Ectodermal cell (in vitro differentiated cells): Measurements from ENCODE around the gene ZNF281.
"Not testable (repeated sequence)": the region's sequence is repeated elsewhere in the genome, so short reads cannot be mapped to it uniquely, and the experiment has no call there.

Experiments used
- H3K27ac ChIP-seq: 2 replicates; pipeline ENCODE4 v1.7.0; 2013; ENCODE audit warnings: mild to moderate bottlenecking, low read depth, low read length; ENCODE audit not compliant: insufficient read depth, poor library complexity, severe bottlenecking
- H3K27me3 ChIP-seq: 2 replicates; pipeline ENCODE4 v1.7.0; 2013; ENCODE audit warnings: mild to moderate bottlenecking, low read length; ENCODE audit not compliant: insufficient read depth, control insufficient read depth, poor library complexity, severe bottlenecking
- H3K36me3 ChIP-seq: one replicate; pipeline ENCODE4 v1.7.0; 2013; ENCODE audit warnings: low read length; ENCODE audit not compliant: control insufficient read depth, insufficient read depth
- H3K4me1 ChIP-seq: one replicate; pipeline ENCODE4 v1.7.0; 2013; ENCODE audit warnings: low read length; ENCODE audit not compliant: control insufficient read depth, insufficient read depth
- H3K4me3 ChIP-seq: 2 replicates; pipeline ENCODE4 v1.7.0; 2013; ENCODE audit warnings: low read depth, low read length, control low read depth; ENCODE audit not compliant: insufficient read depth
- H3K9me3 ChIP-seq: 2 replicates; pipeline ENCODE4 v1.7.0; 2013; ENCODE audit warnings: mild to moderate bottlenecking, low read length, moderate library complexity; ENCODE audit not compliant: control insufficient read depth
- WGBS, 2 experiments: methylation state at CpG; one replicate each; pipeline ENCODE4 v1.1.7; 2013; ENCODE audit warnings: missing lambda C conversion rate in 2 of 2; 5-methylcytosine and 5-hydroxymethylcytosine counted together

Gene ZNF281

GRCh38 chr1:200443860-200444259 lies 34.0 kb upstream of the ZNF281 start:
- Histone ChIP-seq H3K27me3 (no peaks in the 10 kb centered on the region), H3K4me1 (no peaks in the 10 kb centered on the region), H3K27ac (no peak overlapping the region), H3K9me3 (no peaks in the 10 kb centered on the region), H3K36me3 (no peaks in the 10 kb centered on the region), H3K4me3 (no peak overlapping the region)
- WGBS, 2 experiments, result 92 to 100% methylated on average over 1 to 2 of the region's 2 CpGs

GRCh38 chr1:200442537-200443156 lies 32.8 kb upstream of the ZNF281 start:
- WGBS, 2 experiments, result 95 to 98% methylated on average over 3 of the region's 3 CpGs
- Histone ChIP-seq H3K9me3 (no peaks in the 10 kb centered on the region), H3K27ac (no peak overlapping the region), H3K4me3 (no peak overlapping the region), H3K36me3 (no peaks in the 10 kb centered on the region), H3K27me3 (no peaks in the 10 kb centered on the region), H3K4me1 (no peaks in the 10 kb centered on the region)

- no peaks in the 10 kb centered on the region for H3K36me3 ChIP-seq
- H3K4me1 ChIP-seq, result no peaks in the 10 kb centered on the region
- no peak overlapping the region for H3K4me3 ChIP-seq
- H3K27ac ChIP-seq, result no peak overlapping the region
- no peaks in the 10 kb centered on the region for H3K27me3 ChIP-seq
- 93 to 97% methylated on average over 2 of the region's 2 CpGs for WGBS, 2 experiments
- H3K9me3 ChIP-seq, result no peaks in the 10 kb centered on the region
These were observed 32.2 kb upstream of the ZNF281 start for GRCh38 chr1:200442023-200442422.

- 92 to 98% methylated on average over 1 of the region's 1 CpG for WGBS, 2 experiments
- H3K27ac ChIP-seq, result no peak overlapping the region
- no peaks in the 10 kb centered on the region for H3K9me3 ChIP-seq
- no peaks in the 10 kb centered on the region for H3K27me3 ChIP-seq
- no peak overlapping the region for H3K4me3 ChIP-seq
- no peaks in the 10 kb centered on the region for H3K4me1 ChIP-seq
- no peaks in the 10 kb centered on the region for H3K36me3 ChIP-seq
These were observed 29.1 kb upstream of the ZNF281 start for GRCh38 chr1:200438911-200439310.

GRCh38 chr1:200438413-200438812 lies 28.6 kb upstream of the ZNF281 start:
- H3K4me3 ChIP-seq, H3K27ac ChIP-seq, H3K36me3 ChIP-seq, H3K4me1 ChIP-seq, H3K9me3 ChIP-seq, H3K27me3 ChIP-seq: not testable (repeated sequence)
- 93 to 96% methylated on average over 7 of the region's 7 CpGs for WGBS, 2 experiments

GRCh38 chr1:200437556-200438203 lies 27.8 kb upstream of the ZNF281 start:
- Histone ChIP-seq H3K9me3 (no peaks in the 10 kb centered on the region), H3K4me3 (no peak overlapping the region), H3K27ac (no peak overlapping the region), H3K36me3 (no peaks in the 10 kb centered on the region), H3K27me3 (no peaks in the 10 kb centered on the region), H3K4me1 (no peaks in the 10 kb centered on the region)
- whole genome bisulfite sequencing, 2 experiments, result 93 to 96% methylated on average over 5 of the region's 5 CpGs

GRCh38 chr1:200437088-200437487 lies 27.3 kb upstream of the ZNF281 start:
- no peaks in the 10 kb centered on the region for H3K9me3 ChIP-seq
- no peak overlapping the region for H3K4me3 ChIP-seq
- no peaks in the 10 kb centered on the region for H3K4me1 ChIP-seq
- H3K27me3 ChIP-seq, result no peaks in the 10 kb centered on the region
- no peaks in the 10 kb centered on the region for H3K36me3 ChIP-seq
- H3K27ac ChIP-seq, result no peak overlapping the region

GRCh38 chr1:200436436-200436835 lies 26.6 kb upstream of the ZNF281 start:
- no peak overlapping the region for H3K27ac ChIP-seq
- no peaks in the 10 kb centered on the region for H3K27me3 ChIP-seq
- no peak overlapping the region for H3K4me3 ChIP-seq
- no peaks in the 10 kb centered on the region for H3K4me1 ChIP-seq
- H3K36me3 ChIP-seq, result no peaks in the 10 kb centered on the region
- H3K9me3 ChIP-seq, result no peaks in the 10 kb centered on the region

GRCh38 chr1:200435200-200435780 lies 25.5 kb upstream of the ZNF281 start:
- no peak overlapping the region for H3K27ac ChIP-seq
- no peak overlapping the region for H3K4me3 ChIP-seq
- no peaks in the 10 kb centered on the region for H3K36me3 ChIP-seq
- no peaks in the 10 kb centered on the region for H3K27me3 ChIP-seq
- H3K4me1 ChIP-seq, result no peaks in the 10 kb centered on the region
- no peaks in the 10 kb centered on the region for H3K9me3 ChIP-seq
- WGBS, 2 experiments, result 94 to 95% methylated on average over 8 of the region's 8 CpGs

GRCh38 chr1:200433586-200433985 lies 23.8 kb upstream of the ZNF281 start:
- 92% methylated on average over 1 of the region's 1 CpG; no CpG with 5 or more reads in 1 of the 2 experiments for WGBS, 2 experiments

More at GRCh38 chr1:200433586-200433985, 23.8 kb upstream of the ZNF281 start:
- Histone ChIP-seq H3K4me1 (no peaks in the 10 kb centered on the region), H3K27me3 (no peaks in the 10 kb centered on the region), H3K27ac (no peak overlapping the region), H3K36me3 (no peaks in the 10 kb centered on the region), H3K9me3 (no peaks in the 10 kb centered on the region), H3K4me3 (no peak overlapping the region)
